GM12892 (cell line): ENCODE measurements around the gene SLC25A39.

Experiments used
- POLR2A ChIP-seq: IDR thresholded peaks from 2 replicates; pipeline ENCODE4 v1.6.1; 2011; ENCODE audit warnings: low read depth, low read length, control low read depth
- POLR2AphosphoS5 ChIP-seq: IDR thresholded peaks from 2 replicates; pipeline ENCODE4 v1.6.1; 2011; ENCODE audit warnings: low read depth, low read length, control low read depth
- TAF1 ChIP-seq: IDR thresholded peaks from 2 replicates; pipeline ENCODE4 v1.6.1; 2011; ENCODE audit warnings: low read depth, mild to moderate bottlenecking, control low read depth, low read length, borderline replicate concordance

GRCh38 chr17:44355642-44356099, 31.0 kb upstream of the SLC25A39 start:
- TF ChIP-seq POLR2A (no peak), POLR2AphosphoS5 (no peak), TAF1 (no peak)
